HL-60/S4 treated with retinoic acid at 250 ng/mL for 4 days and 3 days (cell line): Measurements from ENCODE around the gene SMAD3.

Experiments used
- in situ Hi-C: fragments of 300-500 bp; cut with MboI; formaldehyde crosslinking; loops from 2 replicates; pipeline ENCODE4 v1.7.0; 2022; ENCODE audit warnings: low sequenced_read_pairs

Gene SMAD3

DNA sequence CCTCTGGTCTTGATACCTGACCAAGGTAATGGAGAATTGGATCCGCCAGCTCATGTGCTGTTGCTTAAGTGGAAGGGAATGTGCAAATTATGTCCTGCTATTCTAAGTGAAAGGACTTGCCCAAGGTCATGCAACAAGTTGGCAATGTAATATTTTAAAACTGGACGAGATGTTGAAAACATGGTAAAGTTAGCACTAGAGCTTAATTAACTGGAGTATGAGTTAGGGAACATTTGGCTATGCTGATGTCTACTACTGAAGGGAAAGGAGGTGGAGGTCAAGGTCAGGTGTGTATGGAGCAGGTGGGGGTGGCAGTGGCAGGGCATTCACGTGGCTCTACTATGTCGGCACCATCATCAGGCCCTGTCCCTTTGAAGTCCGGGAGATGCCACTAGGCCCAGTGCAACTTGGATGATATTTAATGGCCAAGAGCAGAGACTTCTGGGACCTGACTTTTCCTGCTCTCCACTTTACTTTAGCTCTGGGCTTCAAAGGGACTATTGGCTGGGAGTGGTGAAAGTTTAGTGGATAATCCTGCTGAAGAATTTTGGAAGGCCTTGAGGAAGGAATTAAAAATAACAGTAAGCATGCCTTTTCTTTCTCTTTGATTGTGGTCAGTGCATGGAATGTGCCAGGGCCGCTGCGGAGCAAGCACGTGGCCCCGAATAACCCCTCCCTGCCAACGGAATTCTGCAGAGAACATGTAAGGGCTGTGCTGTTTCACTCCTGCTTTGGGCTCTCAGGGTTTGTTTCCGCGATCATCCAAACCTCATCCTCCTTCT, 14.9 kb downstream of the SMAD3 start:
- in situ Hi-C loops, result no loop called here

- in situ Hi-C loops, result no loop called here
These were observed 15.6 kb downstream of the SMAD3 start for GRCh38 chr15:67080900-67081431.

GRCh38 chr15:67082007-67082536, 16.7 kb downstream of the SMAD3 start:
- in situ Hi-C loops, result no loop called here

GRCh38 chr15:67083135-67083762, 17.8 kb downstream of the SMAD3 start:
- in situ Hi-C loops, result no loop called here

- in situ Hi-C loops, result no loop called here
These were observed 19.2 kb downstream of the SMAD3 start for GRCh38 chr15:67084561-67084960.

GRCh38 chr15:67085237-67085817, 19.9 kb downstream of the SMAD3 start:
- in situ Hi-C loops, result no loop called here

DNA sequence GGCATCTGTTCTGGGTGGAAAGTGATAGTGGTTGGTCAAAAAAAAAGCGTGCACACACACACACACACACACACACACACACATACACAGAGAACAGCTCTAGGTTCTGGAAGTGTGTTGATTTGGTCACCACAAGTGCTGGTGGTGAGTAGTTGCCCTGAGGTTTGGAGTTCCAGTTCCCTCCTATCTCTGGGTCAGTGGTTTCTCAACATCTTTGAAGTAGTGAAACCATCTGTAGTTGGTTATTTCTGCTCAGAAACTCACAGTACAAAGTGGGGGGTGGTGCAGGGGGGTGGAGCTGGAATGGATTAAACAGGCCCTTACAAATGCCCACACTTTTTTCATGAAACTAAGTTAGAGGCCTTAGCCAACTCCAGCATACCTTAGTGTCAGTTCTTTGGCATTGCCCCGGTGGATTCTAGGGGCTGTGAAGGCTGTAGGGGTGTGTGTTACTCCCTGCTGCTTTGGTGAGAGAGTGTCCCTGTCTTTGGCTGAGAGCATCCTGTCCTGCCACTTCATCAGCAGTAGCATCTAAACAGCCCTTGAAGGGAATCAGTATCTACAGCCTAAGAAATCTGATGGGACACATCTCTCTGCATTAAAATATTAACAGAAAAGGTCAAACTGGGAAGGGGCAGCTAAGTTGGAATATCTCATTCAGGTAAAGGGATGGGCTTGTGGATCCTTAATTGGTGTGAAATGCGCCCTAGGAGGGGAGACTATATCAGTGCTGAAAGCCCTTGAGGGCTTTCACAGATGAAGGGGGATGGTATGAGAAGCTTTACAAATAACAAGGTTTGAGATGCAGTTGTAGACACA, 20.6 kb downstream of the SMAD3 start:
- in situ Hi-C loops, result no loop called here

DNA sequence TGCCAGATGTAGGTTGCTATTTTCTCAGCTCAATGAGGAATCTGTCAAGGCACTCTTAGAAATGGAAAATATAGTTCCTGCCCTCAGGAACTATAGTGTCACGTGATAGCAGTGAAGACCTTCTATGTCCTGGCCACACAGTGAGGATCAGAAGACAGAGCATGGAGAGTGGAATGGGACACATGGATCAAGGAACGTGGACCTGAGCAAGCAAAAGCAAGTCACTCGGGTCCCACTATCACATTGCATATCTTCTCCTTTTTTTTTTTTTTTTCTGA, 21.2 kb downstream of the SMAD3 start:
- in situ Hi-C loops, result no loop called here

DNA sequence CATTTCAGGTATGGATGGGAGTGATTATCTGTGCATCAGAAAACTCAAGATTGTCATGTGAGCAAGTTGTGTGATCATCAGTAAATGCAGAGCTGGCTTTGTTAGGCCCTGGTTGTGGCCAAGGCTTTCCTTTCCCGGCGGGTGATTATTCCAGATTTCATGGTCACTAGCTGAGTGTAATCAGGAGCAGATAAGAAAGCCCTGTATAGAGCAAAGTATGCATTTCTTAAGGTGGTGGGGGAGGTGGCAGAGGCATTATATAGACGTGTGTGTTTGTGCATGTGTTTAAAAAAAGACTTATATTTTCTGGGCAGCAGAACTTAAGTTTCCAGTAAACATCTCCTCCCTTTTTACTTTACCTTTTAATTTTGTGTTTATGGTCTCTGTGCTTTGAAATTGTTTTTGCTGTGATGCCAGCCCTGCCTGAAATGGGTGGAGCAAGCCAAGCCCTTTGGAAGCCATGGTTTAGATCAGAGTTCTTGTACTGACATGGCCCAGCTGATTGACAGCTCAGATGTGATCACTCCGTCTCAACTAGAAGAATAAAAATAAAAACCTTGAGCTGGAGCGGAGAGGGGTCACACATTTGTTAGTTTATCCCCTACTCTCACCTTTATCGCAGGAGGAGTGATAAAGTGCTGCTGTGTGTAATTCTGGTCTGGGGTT, 22.2 kb downstream of the SMAD3 start:
- in situ Hi-C loops, result no loop called here

DNA sequence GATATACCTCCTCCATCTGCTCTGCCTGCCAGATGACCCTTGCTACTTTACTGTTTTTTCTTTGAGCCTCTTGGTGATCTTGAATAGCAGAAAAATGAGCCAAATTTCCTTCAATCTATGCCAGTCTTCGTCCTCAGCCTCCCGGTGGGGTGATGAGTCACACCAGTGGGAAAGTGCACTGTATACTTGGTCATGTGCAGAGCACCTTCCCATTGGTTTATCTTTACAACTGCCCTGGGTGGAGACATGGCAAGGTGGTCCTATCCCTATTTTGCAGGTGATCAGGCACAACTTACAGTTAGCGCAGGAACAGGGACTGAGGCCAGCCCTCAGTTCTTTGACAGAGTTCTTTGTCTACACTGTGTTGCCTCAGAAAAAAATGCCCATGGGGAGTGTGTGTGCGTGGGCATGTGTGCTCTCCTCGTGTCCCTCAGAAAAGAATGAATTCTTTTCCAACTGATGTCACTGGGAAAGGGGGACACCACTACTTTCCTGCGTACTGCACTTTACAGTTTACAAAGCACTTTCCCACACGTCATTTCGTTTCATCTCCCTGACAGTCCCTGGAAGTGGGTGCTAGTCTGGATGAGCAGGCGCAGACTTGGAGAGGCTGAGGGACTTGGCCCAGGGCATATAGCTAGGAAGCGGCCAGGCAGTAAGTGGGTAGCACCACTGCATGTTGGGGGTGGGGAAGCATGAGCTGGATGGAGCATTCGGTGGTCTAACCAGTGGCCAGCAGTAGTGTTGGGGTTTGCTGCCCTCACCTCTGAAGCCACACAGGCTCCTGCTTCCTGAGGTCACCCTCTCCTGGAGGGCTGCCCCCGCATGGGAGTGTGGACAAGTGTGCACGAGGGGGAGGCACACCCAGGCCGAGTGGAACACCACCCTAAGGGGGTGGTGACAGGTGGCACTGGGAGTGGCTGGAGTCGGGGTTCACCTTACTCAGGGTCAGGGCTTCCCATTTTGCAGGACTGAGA, 24.1 kb downstream of the SMAD3 start:
- in situ Hi-C loops, result no loop called here

GRCh38 chr15:67090297-67091070, 25.1 kb downstream of the SMAD3 start:
- in situ Hi-C loops, result no loop called here

- in situ Hi-C loops, result no loop called here
These were observed 25.9 kb downstream of the SMAD3 start for GRCh38 chr15:67091071-67091979.

DNA sequence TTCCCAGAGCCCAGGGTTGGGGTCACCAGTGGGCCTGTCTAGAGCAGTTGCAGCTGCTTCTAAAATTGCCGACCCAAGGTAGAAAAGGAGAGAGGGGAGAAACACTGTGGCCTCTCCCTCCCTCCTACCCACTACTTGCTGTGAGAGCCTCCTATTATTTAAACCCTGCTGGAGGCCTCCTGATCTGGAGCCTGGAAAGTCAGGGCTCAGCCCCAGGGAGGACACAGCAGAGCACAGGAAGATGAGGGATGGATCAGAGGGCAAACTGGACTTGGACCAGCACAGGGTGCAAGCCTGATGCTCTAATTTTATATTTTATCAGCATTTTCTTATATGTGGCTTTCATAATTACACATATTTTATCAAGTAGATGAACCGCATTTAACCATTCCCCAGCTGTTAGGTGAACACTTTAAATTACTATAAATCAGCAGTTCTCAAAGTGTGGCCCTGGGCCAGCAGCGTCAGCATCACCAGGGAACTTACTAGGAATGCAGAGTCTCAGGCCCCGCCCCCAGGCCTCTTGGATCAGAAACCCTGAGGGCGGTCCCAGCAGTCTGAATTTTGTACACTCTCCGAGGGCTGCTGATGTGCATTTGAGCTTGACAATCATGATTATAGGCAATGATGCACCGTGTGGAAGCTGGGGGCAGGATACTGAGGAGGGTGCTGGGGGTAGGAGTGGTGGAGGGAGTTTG, 26.7 kb downstream of the SMAD3 start:
- in situ Hi-C loops, result no loop called here

GRCh38 chr15:67092752-67093503, 27.5 kb downstream of the SMAD3 start:
- in situ Hi-C loops, result no loop called here

GRCh38 chr15:67093504-67093862, 28.1 kb downstream of the SMAD3 start:
- in situ Hi-C loops, result no loop called here
